HepG2 (cell line): ENCODE results near the gene CACTIN.

Experiments used
- POLR2A ChIP-seq, 2 experiments: IDR thresholded peaks; 2 replicates each; pipeline ENCODE4 v1.6.1; 2011; ENCODE audit warnings: low read depth in 2 of 2, low read length in 2 of 2, mild to moderate bottlenecking in 1 of 2, moderate library complexity in 1 of 2; ENCODE audit not compliant: insufficient read depth in 1 of 2
- POLR2AphosphoS5 ChIP-seq: IDR thresholded peaks from 2 replicates; pipeline ENCODE4 v1.6.1; 2012; ENCODE audit warnings: low read depth, low read length
- ZNF317 ChIP-seq: sonication (generic); formaldehyde crosslinking; IDR thresholded peaks from 2 replicates; pipeline ENCODE4 v1.5.0; 2020; ENCODE audit warnings: mild to moderate bottlenecking, missing genetic modification reagents
- ZNF343 ChIP-seq: sonication (generic); formaldehyde crosslinking; IDR thresholded peaks from 2 replicates; pipeline ENCODE4 v1.4.0; 2020; ENCODE audit warnings: mild to moderate bottlenecking, missing genetic modification reagents
- TF ChIP-seq, protein P1 (sequence below): sonication (generic); formaldehyde crosslinking; IDR thresholded peaks from 2 replicates; pipeline ENCODE4 v1.4.0; 2020; ENCODE audit warnings: missing genetic modification reagents, mild to moderate bottlenecking, borderline replicate concordance
- TF ChIP-seq, protein P2 (sequence below): sonication (generic); formaldehyde crosslinking; IDR thresholded peaks from 2 replicates; pipeline ENCODE4 v1.4.0; 2020; ENCODE audit warnings: missing genetic modification reagents
- TF ChIP-seq, protein P3 (sequence below): IDR thresholded peaks from 2 replicates; pipeline ENCODE4 v1.6.1; 2016; ENCODE audit warnings: missing compliant biosample characterization, missing genetic modification reagents, borderline replicate concordance

- TF ChIP-seq, protein P1, sequence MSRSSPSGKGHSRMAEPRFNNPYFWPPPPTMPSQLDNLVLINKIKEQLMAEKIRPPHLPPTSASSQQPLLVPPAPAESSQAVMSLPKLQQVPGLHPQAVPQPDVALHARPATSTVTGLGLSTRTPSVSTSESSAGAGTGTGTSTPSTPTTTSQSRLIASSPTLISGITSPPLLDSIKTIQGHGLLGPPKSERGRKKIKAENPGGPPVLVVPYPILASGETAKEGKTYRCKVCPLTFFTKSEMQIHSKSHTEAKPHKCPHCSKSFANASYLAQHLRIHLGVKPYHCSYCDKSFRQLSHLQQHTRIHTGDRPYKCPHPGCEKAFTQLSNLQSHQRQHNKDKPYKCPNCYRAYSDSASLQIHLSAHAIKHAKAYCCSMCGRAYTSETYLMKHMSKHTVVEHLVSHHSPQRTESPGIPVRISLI: no peak
- TF ChIP-seq ZNF317: no peak
- TF ChIP-seq, protein P2, sequence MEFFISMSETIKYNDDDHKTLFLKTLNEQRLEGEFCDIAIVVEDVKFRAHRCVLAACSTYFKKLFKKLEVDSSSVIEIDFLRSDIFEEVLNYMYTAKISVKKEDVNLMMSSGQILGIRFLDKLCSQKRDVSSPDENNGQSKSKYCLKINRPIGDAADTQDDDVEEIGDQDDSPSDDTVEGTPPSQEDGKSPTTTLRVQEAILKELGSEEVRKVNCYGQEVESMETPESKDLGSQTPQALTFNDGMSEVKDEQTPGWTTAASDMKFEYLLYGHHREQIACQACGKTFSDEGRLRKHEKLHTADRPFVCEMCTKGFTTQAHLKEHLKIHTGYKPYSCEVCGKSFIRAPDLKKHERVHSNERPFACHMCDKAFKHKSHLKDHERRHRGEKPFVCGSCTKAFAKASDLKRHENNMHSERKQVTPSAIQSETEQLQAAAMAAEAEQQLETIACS (CRISPR knock-in tag): no peak
- TF ChIP-seq POLR2AphosphoS5: no peak
- TF ChIP-seq ZNF343 (CRISPR knock-in tag): no peak
- TF ChIP-seq, protein P3, sequence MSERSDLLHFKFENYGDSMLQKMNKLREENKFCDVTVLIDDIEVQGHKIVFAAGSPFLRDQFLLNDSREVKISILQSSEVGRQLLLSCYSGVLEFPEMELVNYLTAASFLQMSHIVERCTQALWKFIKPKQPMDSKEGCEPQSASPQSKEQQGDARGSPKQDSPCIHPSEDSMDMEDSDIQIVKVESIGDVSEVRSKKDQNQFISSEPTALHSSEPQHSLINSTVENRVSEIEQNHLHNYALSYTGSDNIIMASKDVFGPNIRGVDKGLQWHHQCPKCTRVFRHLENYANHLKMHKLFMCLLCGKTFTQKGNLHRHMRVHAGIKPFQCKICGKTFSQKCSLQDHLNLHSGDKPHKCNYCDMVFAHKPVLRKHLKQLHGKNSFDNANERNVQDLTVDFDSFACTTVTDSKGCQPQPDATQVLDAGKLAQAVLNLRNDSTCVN (CRISPR knock-in tag): no peak
- TF ChIP-seq POLR2A (IDR thresholded peaks at IDR 0.05; ENCODE audit: insufficient read depth in 1 of 2, low read depth in 2 of 2, low read length in 2 of 2): no peak
These were observed 7.6 kb downstream of the CACTIN start for GRCh38 chr19:3618811-3619630.
